HG02623 (cell line): Measurements from ENCODE around the gene ASCL2.
"Not testable (repeated sequence)": the region's sequence is repeated elsewhere in the genome, so short reads cannot be mapped to it uniquely, and the experiment has no call there.

ENCODE experiments used
- ATAC-seq: cut with Tn5 transposase; IDR thresholded peaks from one replicate; pipeline ENCODE4 v1.9.1; 2021; ENCODE audit warnings: moderate library complexity; ENCODE audit not compliant: unreplicated experiment

Gene ASCL2

GRCh38 chr11:2237457-2238238 is 32.7 kb downstream of the ASCL2 start:
- ATAC-seq, result no peak

- ATAC-seq, result not testable (repeated sequence)
These were observed 33.8 kb downstream of the ASCL2 start for GRCh38 chr11:2236381-2237134.

- no peak for ATAC-seq
These were observed 34.6 kb downstream of the ASCL2 start for GRCh38 chr11:2235588-2236326.

GRCh38 chr11:2234963-2235362 is 35.4 kb downstream of the ASCL2 start:
- no peak for ATAC-seq

GRCh38 chr11:2233693-2234455 is 36.5 kb downstream of the ASCL2 start:
- ATAC-seq, result no peak

GRCh38 chr11:2229713-2230297 is 40.6 kb downstream of the ASCL2 start:
- no peak for ATAC-seq

- no peak for ATAC-seq
These were observed 46.1 kb downstream of the ASCL2 start for GRCh38 chr11:2224254-2224653.

- no peak for ATAC-seq
These were observed 47.1 kb downstream of the ASCL2 start for GRCh38 chr11:2223153-2223794.

- no peak for ATAC-seq
These were observed 47.9 kb downstream of the ASCL2 start for GRCh38 chr11:2222451-2222850.

- ATAC-seq, result no peak
These were observed 48.8 kb downstream of the ASCL2 start for GRCh38 chr11:2221591-2221990.

GRCh38 chr11:2221024-2221423 is 49.4 kb downstream of the ASCL2 start:
- ATAC-seq, result no peak

GRCh38 chr11:2220173-2220771 is 50.1 kb downstream of the ASCL2 start:
- no peak for ATAC-seq

GRCh38 chr11:2219318-2220017 is 50.9 kb downstream of the ASCL2 start:
- ATAC-seq, result no peak
